GM12878 (cell line): ENCODE measurements around the gene GAS2L3. TPM values are rescaled to one million over a fixed set of nuclear protein-coding genes. Genes with fewer than 3 reads are reported as not detected.
A peak's percentile ranks its signal among the peaks of the same experiment; 100 is the strongest.

Experiments used
- ATAC-seq: fragments of 200-7000 bp; cut with Tn5 transposase; 3 replicates; pipeline ENCODE4 v1.9.1; 2020; ENCODE audit warnings: mild to moderate bottlenecking, moderate library complexity
- BruUV-seq: library from RNA; stranded (reverse); fragments of 400-500 nt; replicated peaks from 2 replicates; lab custom pipeline; 2021; lab: Mats Ljungman, UMichigan
- CTCF ChIA-PET: fragments of 300-600 bp; sonication (Branson Sonifier 250); formaldehyde crosslinking; extraction: SDS; loops from one replicate; lab custom pipeline; 2021; ENCODE audit warnings: inconsistent platforms; lab: Yijun Ruan, JAX
- POLR2A ChIA-PET: fragments of 350-600 bp; formaldehyde crosslinking; extraction: SDS; loops from one replicate; lab custom pipeline; 2021; ENCODE audit warnings: inconsistent platforms; lab: Charles Lee
- RAD21 ChIA-PET: fragments of 300-600 bp; sonication (Branson Sonifier 250); formaldehyde crosslinking; loops from one replicate; lab custom pipeline; 2023; ENCODE audit warnings: antibody characterized with exemption; ENCODE audit not compliant: unreplicated experiment; lab: Charles Lee
- SMC1A ChIA-PET: fragments of 300-600 bp; sonication (Branson Sonifier 250); formaldehyde crosslinking; loops from one replicate; lab custom pipeline; 2023; ENCODE audit not compliant: unreplicated experiment, uncharacterized antibody; lab: Charles Lee
- DNase-seq: peaks from one replicate; pipeline ENCODE4 v3.0.0-alpha.2; 2011; ENCODE audit warnings: low read depth, low spot score
- FAIRE-seq: peaks from 3 replicates; lab custom pipeline; 2011; peaks lifted over from hg19 to GRCh38; lab: Jason Lieb, UNC
- H2AFZ ChIP-seq: 2 replicates; pipeline ENCODE4 v1.6.0; 2011; ENCODE audit warnings: low read depth, low read length, control low read depth; ENCODE audit not compliant: control insufficient read depth
- H3K27ac ChIP-seq: 2 replicates; pipeline ENCODE4 v1.5.1; 2011; ENCODE audit warnings: control low read depth; ENCODE audit not compliant: control insufficient read depth, insufficient read depth
- H3K27me3 ChIP-seq, 2 experiments: replicated peaks in 1 of 2; 2 replicates each; pipeline versions ENCODE4 v1.6.0 to v1.6.1; 2011; ENCODE audit warnings: low read length in 1 of 2; ENCODE audit not compliant: control insufficient read depth in 2 of 2, insufficient read depth in 2 of 2
- H3K36me3 ChIP-seq, 2 experiments: 2 replicates each; pipeline ENCODE4 v1.5.1; 2011; ENCODE audit warnings: low read length in 1 of 2; ENCODE audit not compliant: control insufficient read depth in 2 of 2, insufficient read depth in 2 of 2
- H3K4me1 ChIP-seq: 2 replicates; pipeline ENCODE4 v1.6.1; 2011; ENCODE audit warnings: mild to moderate bottlenecking, low read length, moderate library complexity, mixed read lengths; ENCODE audit not compliant: control insufficient read depth, insufficient read depth
- H3K4me2 ChIP-seq: 2 replicates; pipeline ENCODE4 v1.6.0; 2011; ENCODE audit warnings: control low read depth; ENCODE audit not compliant: control insufficient read depth, insufficient read depth
- H3K4me3 ChIP-seq: fragments of 200-600 bp; sonication (generic); 2 replicates; pipeline ENCODE4 v1.5.1; 2016
- H3K79me2 ChIP-seq: 2 replicates; pipeline ENCODE4 v1.6.0; 2011; ENCODE audit warnings: low read length; ENCODE audit not compliant: control insufficient read depth, insufficient read depth
- H3K9ac ChIP-seq: 2 replicates; pipeline ENCODE4 v1.8.0; 2011; ENCODE audit warnings: low read length, control low read depth, mixed read lengths; ENCODE audit not compliant: control insufficient read depth, insufficient read depth
- H3K9me3 ChIP-seq: replicated peaks from 3 replicates; pipeline ENCODE4 v1.5.1; 2011; ENCODE audit warnings: mild to moderate bottlenecking, low read length; ENCODE audit not compliant: control insufficient read depth, insufficient read depth
- H4K20me1 ChIP-seq: 2 replicates; pipeline ENCODE4 v1.6.0; 2011; ENCODE audit not compliant: control insufficient read depth, insufficient read depth
- CBX3 ChIP-seq: fragments of 200-600 bp; sonication (generic); IDR thresholded peaks from 2 replicates; pipeline ENCODE4 v1.6.1; 2016; ENCODE audit warnings: low read depth, borderline replicate concordance
- CHD1 ChIP-seq: IDR thresholded peaks from 2 replicates; pipeline ENCODE4 v1.6.1; 2012; ENCODE audit warnings: low read depth, low read length, improper control_type of control experiment
- CHD2 ChIP-seq: IDR thresholded peaks from 2 replicates; pipeline ENCODE4 v1.6.1; 2011; ENCODE audit warnings: low read depth, low read length, improper control_type of control experiment, borderline replicate concordance
- EGR1 ChIP-seq, 2 experiments: IDR thresholded peaks; 1 replicate in 1 of 2; 2 replicates in 1 of 2; pipeline ENCODE4 v1.6.1; 2011 to 2012; ENCODE audit warnings: low read depth in 2 of 2, low read length in 2 of 2, borderline replicate concordance in 1 of 2, mild to moderate bottlenecking in 1 of 2, moderate library complexity in 1 of 2
- FOS ChIP-seq: IDR thresholded peaks from 3 replicates; pipeline ENCODE4 v1.6.1; 2011; ENCODE audit warnings: borderline replicate concordance; ENCODE audit not compliant: insufficient read length; ENCODE audit errors: extremely low read depth
- HCFC1 ChIP-seq: fragments of 150-350 bp; IDR thresholded peaks from 2 replicates; pipeline ENCODE4 v1.6.1; 2014; ENCODE audit warnings: low read length
- KLF5 ChIP-seq: fragments of 450-650 bp; IDR thresholded peaks from 2 replicates; pipeline ENCODE4 v1.6.1; 2014; ENCODE audit warnings: mild to moderate bottlenecking; ENCODE audit not compliant: partially characterized antibody
- MAX ChIP-seq: IDR thresholded peaks from 2 replicates; pipeline ENCODE4 v1.6.1; 2012; ENCODE audit warnings: low read depth, low read length, improper control_type of control experiment
- MYB ChIP-seq: fragments of 150-350 bp; IDR thresholded peaks from 2 replicates; pipeline ENCODE4 v1.6.1; 2014; ENCODE audit warnings: mild to moderate bottlenecking, low read depth, low read length, borderline replicate concordance
- SREBF2 ChIP-seq: IDR thresholded peaks from 2 replicates; pipeline ENCODE4 v1.6.1; 2012; ENCODE audit warnings: mild to moderate bottlenecking, low read length
- TBL1XR1 ChIP-seq: IDR thresholded peaks from 2 replicates; pipeline ENCODE4 v1.6.1; 2012; ENCODE audit warnings: low read depth, low read length, improper control_type of control experiment
- ZNF687 ChIP-seq: fragments of 450-650 bp; IDR thresholded peaks from 2 replicates; pipeline ENCODE4 v1.6.1; 2017; ENCODE audit warnings: mild to moderate bottlenecking, moderate library complexity
- WGBS: methylation state at CpG from one replicate; pipeline ENCODE4 v1.1.6; 2016; ENCODE audit warnings: low lambda C conversion rate; ENCODE audit not compliant: insufficient replicate concordance, insufficient coverage; ENCODE audit errors: missing lambda C conversion rate; 5-methylcytosine and 5-hydroxymethylcytosine counted together
- in situ Hi-C: fragments of 300-500 bp; cut with MboI; formaldehyde crosslinking; loops from 9 replicates; pipeline ENCODE4 v1.14.3; 2018; ENCODE audit warnings: mixed read lengths
- intact Hi-C: fragments of 100-400 bp; cut with micrococcal nuclease; formaldehyde crosslinking; loops from one replicate; pipeline ENCODE4 v1.14.2; 2022; ENCODE audit not compliant: unreplicated experiment
- polyA plus RNA-seq, 11 experiments: library from polyadenylated mRNA; depleted of rRNA in 4 of 11; unstranded in 6 of 11; stranded (reverse) in 5 of 11; fragments of >200 nt; fragmentation: Nextera tagmentation in 4 of 11; fragmentation: Illumina TruSeq in 1 of 11; extraction: Ambion mirVana in 4 of 11; extraction: Trizol in 1 of 11; gene quantifications; 1 replicate in 1 of 11; 2 replicates in 10 of 11; pipeline versions ENCODE4 v1.2.1 to v1.2.3, GENCODE V29; 2011 to 2016; ENCODE audit warnings: inconsistent platforms in 2 of 11, missing spikeins in 2 of 11, low read depth in 1 of 11
- total RNA-seq, 4 experiments: library from RNA; depleted of rRNA in 3 of 4; stranded (reverse); fragments of >200 nt in 3 of 4; fragmentation: Illumina TruSeq in 1 of 4; extraction: Trizol in 1 of 4; gene quantifications; 2 replicates each; pipeline versions ENCODE4 v1.2.1 to v1.2.3, GENCODE V29; 2013 to 2021

The GAS2L3 gene
- total and polyA plus RNA-seq, 10 of the 15 experiments (the other 5 are each of a cell fraction or from before 2014, with no cell fraction given): 0.46 to 6.6 (median 2.4) TPM

- H3K9ac ChIP-seq: no peak overlapping the region
- no peaks in the 10 kb centered on the region for H3K9me3 ChIP-seq
- H3K27ac ChIP-seq: no peak overlapping the region
- 61% methylated on average over 4 of the region's 4 CpGs for WGBS
- no peak overlapping the region for H3K4me2 ChIP-seq
- H4K20me1 ChIP-seq: no peaks in the 10 kb centered on the region
- no peaks in the 10 kb centered on the region for H3K79me2 ChIP-seq
- RAD21 ChIA-PET: no interaction called here
- FAIRE-seq (no peak), ATAC-seq (no peak), DNase-seq (no peak)
- POLR2A ChIA-PET: no interaction called here
- TF ChIP-seq MAX: no peak
- TF ChIP-seq CBX3: no peak
- TF ChIP-seq CHD1: no peak
- no peak for TF ChIP-seq HCFC1
- SMC1A ChIA-PET: interaction anchor here (1.3 to 1.7 kb wide), 2 partner anchors 8 to 23 kb away, joined by 4 to 8 read pairs; no protein-coding TSS in a partner anchor
- intact Hi-C loops (no loop called here), in situ Hi-C loops (no loop called here)
- no peak overlapping the region for H3K4me3 ChIP-seq
- H2AFZ ChIP-seq: no peak overlapping the region
- no peaks in the 10 kb centered on the region for H3K27me3 ChIP-seq
- CTCF ChIA-PET: interaction anchor here (0.8 to 0.9 kb wide), 2 partner anchors 30 to 48 kb away, joined by 3 read pairs; no protein-coding TSS in a partner anchor
- H3K36me3 ChIP-seq: no peaks in the 10 kb centered on the region
- no peaks in the 10 kb centered on the region for H3K4me1 ChIP-seq
- BruUV-seq: no TSS peak
These were observed 51.1 kb downstream of the GAS2L3 start for GRCh38 chr12:100624571-100624970.

- Histone ChIP-seq H4K20me1 (no peaks in the 10 kb centered on the region), H2AFZ (no peak overlapping the region), H3K9me3 (no peaks in the 10 kb centered on the region), H3K27me3 (no peaks in the 10 kb centered on the region), H3K4me1 (no peaks in the 10 kb centered on the region), H3K79me2 (no peaks in the 10 kb centered on the region), H3K4me3 (no peak overlapping the region), H3K4me2 (no peak overlapping the region), H3K36me3 (no peaks in the 10 kb centered on the region), H3K27ac (no peak overlapping the region), H3K9ac (no peak overlapping the region)
- 34% methylated on average over 4 of the region's 4 CpGs for WGBS
- ChIA-PET CTCF (interaction anchor here (1.0 to 2.2 kb wide), 2 partner anchors 40 to 64 kb away, joined by 3 to 13 read pairs; no protein-coding TSS in a partner anchor), POLR2A (interaction anchor here (0.7 kb wide), 1 partner anchor 1480 kb away, joined by 8 read pairs; no protein-coding TSS in a partner anchor), SMC1A (interaction anchor here (1.2 to 2.1 kb wide), 7 partner anchors 8 to 65 kb away, joined by 3 to 8 read pairs (median 4); no protein-coding TSS in a partner anchor), RAD21 (interaction anchor here (1.4 to 1.5 kb wide), 2 partner anchors 39 kb away, joined by 3 to 4 read pairs; no protein-coding TSS in a partner anchor)
- no TSS peak for BruUV-seq
- FAIRE-seq (no peak), ATAC-seq (peak; percentile 67), DNase-seq (peak; percentile 4)
- intact Hi-C loops (no loop called here), in situ Hi-C loops (no loop called here)
- TF ChIP-seq FOS (no peak), EGR1 (IDR thresholded peaks at IDR 0.05; ENCODE audit: borderline replicate concordance in 1 of 2, low read depth in 2 of 2, low read length in 2 of 2) (no peak), TBL1XR1 (no peak), CHD2 (no peak), MYB (no peak), SREBF2 (no peak), ZNF687 (no peak), KLF5 (no peak)
These were observed 59.0 kb downstream of the GAS2L3 start for GRCh38 chr12:100632445-100632892.
